ENCODE measurements around the gene ZSWIM7. TPM values are rescaled to one million over a fixed set of nuclear protein-coding genes. Genes with fewer than 3 reads are reported as not detected.

ZSWIM7 gene
- total RNA-seq, 1 experiment from 2014 or later, result 37.8 TPM

DNA sequence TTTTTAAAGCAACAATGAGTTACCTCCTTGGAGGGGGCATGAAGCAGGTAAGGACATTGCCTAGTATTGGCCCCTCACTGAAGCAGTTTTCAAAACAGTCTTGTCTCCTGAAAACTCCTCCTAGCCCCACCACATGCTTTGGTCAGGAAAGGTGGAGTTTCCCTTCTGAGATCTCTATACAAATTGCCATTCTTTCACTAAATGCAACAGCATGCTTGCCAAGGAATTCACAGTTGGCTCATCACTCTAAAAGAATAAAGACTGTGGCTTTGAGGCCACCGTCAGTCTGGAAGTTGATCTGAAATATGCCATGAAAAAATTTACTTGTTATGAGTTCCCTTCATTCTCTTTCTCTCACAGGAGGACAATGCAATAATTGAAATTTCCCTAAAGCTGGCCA is 4.3 kb upstream of the ZSWIM7 start:
- H3K4me3 Mint-ChIP-seq, result no peak overlapping the region
- WGBS (ENCODE audit: extremely low coverage, insufficient read length, low lambda C conversion rate), result no CpG with 5 or more reads among the region's 1 CpG
- Histone ChIP-seq H3K14ac (ENCODE audit: insufficient read depth, low read length) (no peak overlapping the region), H3K18ac (ENCODE audit: insufficient read length, low read depth, low read length) (no peak overlapping the region), H3K9me3 (ENCODE audit: control insufficient read depth, low read depth, low read length) (no peaks in the 10 kb centered on the region), H4K91ac (ENCODE audit: insufficient read length, low read depth, low read length) (no peak overlapping the region), H3K4ac (ENCODE audit: low read depth, low read length) (no peak overlapping the region), H3K23me2 (ENCODE audit: insufficient read length, low read depth, low read length, poor library complexity, severe bottlenecking) (peaks cover 7% of the 10 kb centered on the region), H2AFZ (ENCODE audit: low read length) (no peak overlapping the region), H3K27ac (ENCODE audit: insufficient read length, low read depth, low read length) (no peak overlapping the region), H3K27me3 (ENCODE audit: insufficient read depth, low read length) (no peaks in the 10 kb centered on the region), H2BK5ac (ENCODE audit: insufficient read length, low read length) (no peak overlapping the region), H4K8ac (replicated peaks; ENCODE audit: insufficient read length, low read depth, low read length) (no peak overlapping the region), H2BK20ac (ENCODE audit: low read depth, low read length, poor library complexity, severe bottlenecking) (no peak overlapping the region), H3K56ac (ENCODE audit: insufficient read length, low read depth, low read length) (no peak overlapping the region), H3K79me1 (ENCODE audit: insufficient read depth, low read depth, low read length, poor library complexity, severe bottlenecking) (peaks cover 8% of the 10 kb centered on the region), H4K5ac (ENCODE audit: insufficient read length, low read depth, low read length) (no peak overlapping the region), H3K4me1 (ENCODE audit: insufficient read depth, low read length) (0 out of 2 replicates have a peak, but pooled peaks cover 4% of the 10 kb centered on the region), H2BK15ac (ENCODE audit: low read depth, low read length) (no peak overlapping the region), H2BK120ac (ENCODE audit: low read depth, low read length, poor library complexity, severe bottlenecking) (no peak overlapping the region), H3T11ph (ENCODE audit: low read length) (no peak overlapping the region), H2AK5ac (ENCODE audit: insufficient read length, low read length) (no peak overlapping the region), H3K4me2 (ENCODE audit: insufficient read depth, insufficient read length, low read length) (no peak overlapping the region), H2BK12ac (ENCODE audit: insufficient read length, low read depth, low read length) (no peak overlapping the region), H3K79me2 (ENCODE audit: insufficient read depth, low read length) (peaks cover 13% of the 10 kb centered on the region; the same call in 1 of the 2 replicates), H4K20me1 (ENCODE audit: control insufficient read depth, insufficient read depth, insufficient read length) (no peaks in the 10 kb centered on the region), H3K9ac (ENCODE audit: extremely low read depth, insufficient read length, low read length) (no peak overlapping the region), H3K23ac (ENCODE audit: insufficient read length, low read depth, low read length) (no peak overlapping the region)
- TF ChIP-seq, protein P1, sequence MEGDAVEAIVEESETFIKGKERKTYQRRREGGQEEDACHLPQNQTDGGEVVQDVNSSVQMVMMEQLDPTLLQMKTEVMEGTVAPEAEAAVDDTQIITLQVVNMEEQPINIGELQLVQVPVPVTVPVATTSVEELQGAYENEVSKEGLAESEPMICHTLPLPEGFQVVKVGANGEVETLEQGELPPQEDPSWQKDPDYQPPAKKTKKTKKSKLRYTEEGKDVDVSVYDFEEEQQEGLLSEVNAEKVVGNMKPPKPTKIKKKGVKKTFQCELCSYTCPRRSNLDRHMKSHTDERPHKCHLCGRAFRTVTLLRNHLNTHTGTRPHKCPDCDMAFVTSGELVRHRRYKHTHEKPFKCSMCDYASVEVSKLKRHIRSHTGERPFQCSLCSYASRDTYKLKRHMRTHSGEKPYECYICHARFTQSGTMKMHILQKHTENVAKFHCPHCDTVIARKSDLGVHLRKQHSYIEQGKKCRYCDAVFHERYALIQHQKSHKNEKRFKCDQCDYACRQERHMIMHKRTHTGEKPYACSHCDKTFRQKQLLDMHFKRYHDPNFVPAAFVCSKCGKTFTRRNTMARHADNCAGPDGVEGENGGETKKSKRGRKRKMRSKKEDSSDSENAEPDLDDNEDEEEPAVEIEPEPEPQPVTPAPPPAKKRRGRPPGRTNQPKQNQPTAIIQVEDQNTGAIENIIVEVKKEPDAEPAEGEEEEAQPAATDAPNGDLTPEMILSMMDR (conservative IDR thresholded peaks at IDR 0.05), result no peak
- peaks cover 69 to 82% (median 80%) of the 10 kb centered on the region in 3 experiments for H3K36me3 Mint-ChIP-seq (ENCODE audit: insufficient read depth in 1 of 3, low read depth in 3 of 3)
- H3K27me3 Mint-ChIP-seq (ENCODE audit: low read depth), result no peaks in the 10 kb centered on the region
- DNase-seq, result no peak
- peaks cover 7 to 10% of the 10 kb centered on the region in 2 experiments for H3K9me3 Mint-ChIP-seq
- peaks cover 9 to 16% of the 10 kb centered on the region in 2 experiments for H3K4me1 Mint-ChIP-seq
- H3K27ac Mint-ChIP-seq, result no peak overlapping the region
